Progenitor cell of endocrine pancreas (in vitro differentiated cells): Measurements from ENCODE around the gene TAP2. TPM values are rescaled to one million over a fixed set of nuclear protein-coding genes. Genes with fewer than 3 reads are reported as not detected.

ENCODE experiments used
- DNase-seq: peaks from one replicate; pipeline ENCODE4 v3.0.0; 2021; ENCODE audit warnings: low spot score; ENCODE audit not compliant: unreplicated experiment
- H3K27ac Mint-ChIP-seq: 2 replicates; pipeline ENCODE4 v1.8.0; 2021; ENCODE audit warnings: mild to moderate bottlenecking, moderate library complexity, mixed read lengths
- H3K27me3 Mint-ChIP-seq: 2 replicates; pipeline ENCODE4 v1.8.0; 2021; ENCODE audit warnings: mixed read lengths
- H3K36me3 Mint-ChIP-seq: 2 replicates; pipeline ENCODE4 v1.8.0; 2022; ENCODE audit warnings: mixed read lengths; ENCODE audit not compliant: insufficient read depth
- H3K4me1 Mint-ChIP-seq: 2 replicates; pipeline ENCODE4 v1.8.0; 2021; ENCODE audit warnings: low read depth, mixed read lengths
- H3K4me3 Mint-ChIP-seq: 2 replicates; pipeline ENCODE4 v1.8.0; 2021; ENCODE audit warnings: low read depth, mild to moderate bottlenecking, moderate library complexity, mixed read lengths
- H3K9me3 Mint-ChIP-seq: 2 replicates; pipeline ENCODE4 v1.8.0; 2021; ENCODE audit warnings: low read depth, mixed read lengths
- total RNA-seq: library from RNA; stranded (reverse); gene quantifications from 2 replicates; pipeline ENCODE4 v1.2.1, GENCODE V29; 2021
- TF ChIP-seq, protein P1 (sequence below): fragments of 200-600 bp; sonication (generic); IDR thresholded peaks from one replicate; pipeline ENCODE4 v1.5.0; 2021; ENCODE audit warnings: antibody characterized with exemption, mild to moderate bottlenecking; ENCODE audit not compliant: unreplicated experiment

The TAP2 gene
- total RNA-seq, 1 donor from 2014 or later = 5.1 TPM

GRCh38 chr6:32853541-32854375 is 15.2 kb upstream of the TAP2 start, which contains the start of the genes PSMB9 and TAP1:
TSS of gene PSMB9 (plus strand) at chr6:32854192. CDS start at chr6:32854230, 38 bp downstream.
TSS of gene TAP1 (minus strand) at chr6:32853704. CDS start at chr6:32853636, 68 bp downstream.
- Mint-ChIP-seq H3K9me3 (no peaks in the 10 kb centered on the region), H3K27ac (peak within 1 kb of the TSS; percentile 71), H3K27me3 (peaks cover 92% of the 10 kb centered on the region), H3K4me1 (peaks cover 7% of the 10 kb centered on the region), H3K36me3 (no peaks in the 10 kb centered on the region), H3K4me3 (peak within 1 kb of the TSS; percentile 82)
- TF ChIP-seq, protein P1, sequence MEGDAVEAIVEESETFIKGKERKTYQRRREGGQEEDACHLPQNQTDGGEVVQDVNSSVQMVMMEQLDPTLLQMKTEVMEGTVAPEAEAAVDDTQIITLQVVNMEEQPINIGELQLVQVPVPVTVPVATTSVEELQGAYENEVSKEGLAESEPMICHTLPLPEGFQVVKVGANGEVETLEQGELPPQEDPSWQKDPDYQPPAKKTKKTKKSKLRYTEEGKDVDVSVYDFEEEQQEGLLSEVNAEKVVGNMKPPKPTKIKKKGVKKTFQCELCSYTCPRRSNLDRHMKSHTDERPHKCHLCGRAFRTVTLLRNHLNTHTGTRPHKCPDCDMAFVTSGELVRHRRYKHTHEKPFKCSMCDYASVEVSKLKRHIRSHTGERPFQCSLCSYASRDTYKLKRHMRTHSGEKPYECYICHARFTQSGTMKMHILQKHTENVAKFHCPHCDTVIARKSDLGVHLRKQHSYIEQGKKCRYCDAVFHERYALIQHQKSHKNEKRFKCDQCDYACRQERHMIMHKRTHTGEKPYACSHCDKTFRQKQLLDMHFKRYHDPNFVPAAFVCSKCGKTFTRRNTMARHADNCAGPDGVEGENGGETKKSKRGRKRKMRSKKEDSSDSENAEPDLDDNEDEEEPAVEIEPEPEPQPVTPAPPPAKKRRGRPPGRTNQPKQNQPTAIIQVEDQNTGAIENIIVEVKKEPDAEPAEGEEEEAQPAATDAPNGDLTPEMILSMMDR = peak; percentile 67
- DNase-seq = peak; percentile 79

DNA sequence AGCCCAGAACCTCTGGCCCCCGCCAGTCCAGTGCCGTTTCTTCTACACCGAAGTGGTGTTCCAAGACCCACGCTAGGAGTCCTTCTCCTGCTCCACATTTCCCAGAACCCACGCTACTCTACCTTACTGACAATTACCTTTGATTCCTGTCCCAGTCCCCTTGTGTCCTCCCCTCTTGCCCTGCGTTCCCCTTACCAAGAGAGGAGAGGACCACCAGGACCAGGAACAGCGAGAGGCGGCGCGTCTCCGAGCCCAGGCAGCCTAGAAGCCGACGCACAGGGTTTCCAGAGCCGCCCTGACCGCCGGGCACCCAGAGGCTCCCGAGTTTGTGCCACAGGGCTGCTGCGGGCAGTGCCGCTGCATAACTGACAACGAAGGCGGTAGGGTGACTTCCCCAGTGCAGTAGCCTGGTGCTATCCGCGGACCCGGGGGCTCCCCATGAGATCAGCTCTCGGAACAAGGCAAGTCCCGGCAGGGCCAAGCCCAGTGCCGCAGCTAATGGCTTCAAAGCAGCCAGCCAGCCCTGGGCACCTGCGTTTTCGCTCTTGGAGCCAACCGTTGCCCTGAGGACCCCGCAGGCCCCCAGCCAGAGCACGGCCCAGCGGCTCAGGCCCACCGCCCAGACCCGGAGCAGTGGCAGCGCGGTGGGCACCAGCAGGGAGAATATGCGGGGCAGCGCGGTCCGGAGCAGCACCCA is 14.5 kb upstream of the TAP2 start:
- H3K27ac Mint-ChIP-seq = no peak overlapping the region
- H3K27me3 Mint-ChIP-seq = peaks cover 92% of the 10 kb centered on the region
- no peaks in the 10 kb centered on the region for H3K9me3 Mint-ChIP-seq
- TF ChIP-seq, protein P1 = no peak
- no peaks in the 10 kb centered on the region for H3K36me3 Mint-ChIP-seq
- H3K4me3 Mint-ChIP-seq = peak overlapping the region; percentile 82
- DNase-seq = no peak
- H3K4me1 Mint-ChIP-seq = peaks cover 7% of the 10 kb centered on the region

- Mint-ChIP-seq H3K9me3 (no peaks in the 10 kb centered on the region), H3K4me3 (peak overlapping the region; percentile 82), H3K27ac (no peak overlapping the region), H3K36me3 (no peaks in the 10 kb centered on the region), H3K27me3 (peaks cover 92% of the 10 kb centered on the region), H3K4me1 (peaks cover 7% of the 10 kb centered on the region)
- TF ChIP-seq, protein P1 = no peak
- no peak for DNase-seq
Observed at GRCh38 chr6:32852018-32852843, 13.7 kb upstream of the TAP2 start.

- TF ChIP-seq, protein P1 = no peak
- Mint-ChIP-seq H3K36me3 (no peaks in the 10 kb centered on the region), H3K4me3 (no peak overlapping the region), H3K4me1 (peaks cover 7% of the 10 kb centered on the region), H3K9me3 (no peaks in the 10 kb centered on the region), H3K27me3 (peaks cover 90% of the 10 kb centered on the region), H3K27ac (no peak overlapping the region)
- no peak for DNase-seq
Observed at GRCh38 chr6:32851025-32851424, 12.5 kb upstream of the TAP2 start.

GRCh38 chr6:32849126-32849525 is 10.6 kb upstream of the TAP2 start:
- DNase-seq = no peak
- H3K9me3 Mint-ChIP-seq = no peaks in the 10 kb centered on the region
- no peak overlapping the region for H3K4me3 Mint-ChIP-seq
- H3K27ac Mint-ChIP-seq = no peak overlapping the region
- no peaks in the 10 kb centered on the region for H3K36me3 Mint-ChIP-seq
- TF ChIP-seq, protein P1 = no peak
- peaks cover 90% of the 10 kb centered on the region for H3K27me3 Mint-ChIP-seq
- H3K4me1 Mint-ChIP-seq = peaks cover 9% of the 10 kb centered on the region
